HEK293 (cell line): Measurements from ENCODE around the gene FZD10.

Experiments used
- CTCF ChIA-PET: fragments of 350-600 bp; formaldehyde crosslinking; extraction: SDS; loops from one replicate; lab custom pipeline; 2021; ENCODE audit warnings: antibody characterized with exemption; lab: Yijun Ruan, JAX
- POLR2A ChIA-PET: fragments of 300-600 bp; formaldehyde crosslinking; extraction: SDS; loops from one replicate; lab custom pipeline; 2020; ENCODE audit warnings: antibody characterized with exemption, inconsistent platforms; lab: Yijun Ruan, JAX
- H3K27ac ChIP-seq: fragments of 200-500 bp; sonication (Bioruptor generic); 2 replicates; pipeline ENCODE4 v1.5.1; 2014; ENCODE audit warnings: low read depth, low read length, control low read depth, inconsistent platforms; ENCODE audit errors: extremely low read depth
- H3K36me3 ChIP-seq, 2 experiments: fragments of 200-500 bp in 1 of 2; sonication (Bioruptor generic) in 1 of 2; 1 replicate in 1 of 2; 2 replicates in 1 of 2; pipeline ENCODE4 v1.5.1; 2014 to 2017; ENCODE audit warnings: inconsistent platforms in 2 of 2, low read length in 2 of 2; ENCODE audit not compliant: control insufficient read depth in 2 of 2, insufficient read depth in 1 of 2
- H3K4me1 ChIP-seq: fragments of 200-500 bp; sonication (Bioruptor generic); 2 replicates; pipeline ENCODE4 v1.5.1; 2014; ENCODE audit warnings: mild to moderate bottlenecking, low read length, inconsistent platforms; ENCODE audit not compliant: control insufficient read depth, insufficient read depth
- H3K4me3 ChIP-seq: 2 replicates; pipeline ENCODE4 v1.5.1; 2011; ENCODE audit warnings: low read depth, mild to moderate bottlenecking, control low read depth, low read length, moderate library complexity
- H3K9me3 ChIP-seq: fragments of 200-500 bp; sonication (Bioruptor generic); 2 replicates; pipeline ENCODE4 v1.5.1; 2014; ENCODE audit warnings: low read depth, low read length, inconsistent platforms; ENCODE audit not compliant: control insufficient read depth, insufficient read depth
- EGR2 ChIP-seq: fragments of 450-650 bp; formaldehyde crosslinking; IDR thresholded peaks from 2 replicates; pipeline ENCODE4 v1.5.1; 2016; ENCODE audit warnings: low read depth, missing biosample characterization, missing genetic modification characterization
- KLF8 ChIP-seq: fragments of 450-650 bp; formaldehyde crosslinking; IDR thresholded peaks from 2 replicates; pipeline ENCODE4 v1.5.1; 2016; ENCODE audit warnings: missing biosample characterization, missing genetic modification characterization
- MEIS1 ChIP-seq: sonication (generic); formaldehyde crosslinking; IDR thresholded peaks from 2 replicates; pipeline ENCODE4 v1.8.1; 2022; ENCODE audit warnings: missing genetic modification reagents, mild to moderate bottlenecking, borderline replicate concordance
- SALL2 ChIP-seq: fragments of 450-650 bp; formaldehyde crosslinking; IDR thresholded peaks from 2 replicates; pipeline ENCODE4 v1.5.0; 2017; ENCODE audit warnings: missing biosample characterization, mild to moderate bottlenecking, missing genetic modification characterization, borderline replicate concordance
- TCF7L2 ChIP-seq: IDR thresholded peaks from 2 replicates; pipeline ENCODE4 v1.6.1; 2011; ENCODE audit warnings: low read depth, mild to moderate bottlenecking, inconsistent platforms, low read length, moderate library complexity, borderline replicate concordance
- WT1 ChIP-seq: fragments of 450-650 bp; formaldehyde crosslinking; IDR thresholded peaks from 2 replicates; pipeline ENCODE4 v1.5.1; 2016; ENCODE audit warnings: missing biosample characterization, missing genetic modification characterization
- YY1 ChIP-seq: fragments of 450-650 bp; formaldehyde crosslinking; IDR thresholded peaks from 2 replicates; pipeline ENCODE4 v1.5.1; 2018; ENCODE audit warnings: missing biosample characterization, missing genetic modification characterization
- ZBTB11 ChIP-seq: fragments of 450-650 bp; formaldehyde crosslinking; conservative IDR thresholded peaks from 2 replicates; pipeline ENCODE4 v1.5.1; 2016; ENCODE audit warnings: low read depth, missing biosample characterization, missing genetic modification characterization
- ZBTB48 ChIP-seq: fragments of 450-650 bp; formaldehyde crosslinking; IDR thresholded peaks from 2 replicates; pipeline ENCODE4 v1.5.1; 2016; ENCODE audit warnings: missing biosample characterization, missing genetic modification characterization
- ZNF140 ChIP-seq: fragments of 450-650 bp; formaldehyde crosslinking; IDR thresholded peaks from 2 replicates; pipeline ENCODE4 v1.5.1; 2016; ENCODE audit warnings: missing biosample characterization, missing genetic modification characterization
- ZNF211 ChIP-seq: fragments of 450-650 bp; formaldehyde crosslinking; IDR thresholded peaks from 2 replicates; pipeline ENCODE4 v1.5.1; 2016; ENCODE audit warnings: low read depth, missing biosample characterization, missing genetic modification characterization
- ZNF311 ChIP-seq: fragments of 450-650 bp; formaldehyde crosslinking; IDR thresholded peaks from 2 replicates; pipeline ENCODE4 v1.5.1; 2017; ENCODE audit warnings: missing biosample characterization, missing genetic modification characterization, borderline replicate concordance
- ZNF433 ChIP-seq: fragments of 450-650 bp; formaldehyde crosslinking; IDR thresholded peaks from 2 replicates; pipeline ENCODE4 v1.5.1; 2016; ENCODE audit warnings: missing biosample characterization, missing genetic modification characterization, low read depth
- ZNF571 ChIP-seq: fragments of 450-650 bp; formaldehyde crosslinking; IDR thresholded peaks from 2 replicates; pipeline ENCODE4 v1.5.0; 2017; ENCODE audit warnings: missing biosample characterization, missing genetic modification characterization
- ZNF600 ChIP-seq: fragments of 450-650 bp; formaldehyde crosslinking; IDR thresholded peaks from 2 replicates; pipeline ENCODE4 v1.5.1; 2016; ENCODE audit warnings: missing biosample characterization, missing genetic modification characterization
- ZNF610 ChIP-seq: fragments of 450-650 bp; formaldehyde crosslinking; IDR thresholded peaks from 2 replicates; pipeline ENCODE4 v1.5.1; 2016; ENCODE audit warnings: missing biosample characterization, missing genetic modification characterization, borderline replicate concordance
- ZNF629 ChIP-seq: fragments of 450-650 bp; formaldehyde crosslinking; IDR thresholded peaks from 2 replicates; pipeline ENCODE4 v1.5.1; 2017; ENCODE audit warnings: missing biosample characterization, missing genetic modification characterization
- ZNF639 ChIP-seq: fragments of 450-650 bp; formaldehyde crosslinking; IDR thresholded peaks from 2 replicates; pipeline ENCODE4 v1.5.1; 2016; ENCODE audit warnings: missing biosample characterization, missing genetic modification characterization
- ZNF677 ChIP-seq: fragments of 450-650 bp; IDR thresholded peaks from 2 replicates; pipeline ENCODE4 v1.5.0; 2018; ENCODE audit warnings: missing biosample characterization, mild to moderate bottlenecking, missing genetic modification characterization, moderate library complexity
- ZSCAN30 ChIP-seq: fragments of 450-650 bp; IDR thresholded peaks from 2 replicates; pipeline ENCODE4 v1.5.1; 2018; ENCODE audit warnings: missing biosample characterization, mild to moderate bottlenecking, missing genetic modification characterization, moderate library complexity
- ZSCAN5A ChIP-seq: fragments of 450-650 bp; formaldehyde crosslinking; IDR thresholded peaks from 2 replicates; pipeline ENCODE4 v1.5.1; 2016; ENCODE audit warnings: missing biosample characterization, missing genetic modification characterization

The FZD10 gene

GRCh38 chr12:130163461-130164215 is 1.4 kb downstream of the FZD10 start (continued):
- TF ChIP-seq ZNF140 (tag by site-specific recombination) (no peak), ZNF571 (no peak), ZNF639 (no peak), TCF7L2 (no peak), ZNF433 (no peak), ZNF600 (no peak), ZNF629 (tag by site-specific recombination) (no peak), ZBTB11 (no peak)

- ChIA-PET CTCF (no interaction called here), POLR2A (no interaction called here)
- H3K4me3 ChIP-seq = no peak overlapping the region
Observed at GRCh38 chr12:130164216-130164542, 1.9 kb downstream of the FZD10 start.

GRCh38 chr12:130164936-130165335 is 2.7 kb downstream of the FZD10 start:
- Histone ChIP-seq H3K36me3 (peaks cover 0 to 7% of the 10 kb centered on the region in 2 experiments; a peak in 1 of 3 replicates), H3K9me3 (no peaks in the 10 kb centered on the region), H3K4me1 (no peaks in the 10 kb centered on the region; the same call in 1 of the 2 replicates), H3K4me3 (no peak overlapping the region), H3K27ac (no peak overlapping the region)
- TF ChIP-seq YY1 (no peak), SALL2 (no peak), WT1 (tag by site-specific recombination) (no peak), KLF8 (no peak), EGR2 (tag by site-specific recombination) (no peak), ZSCAN30 (no peak)
- ChIA-PET POLR2A (no interaction called here), CTCF (no interaction called here)

More at GRCh38 chr12:130164216-130164542, 1.9 kb downstream of the FZD10 start:
- H3K27ac ChIP-seq = no peak overlapping the region
- no peak for TF ChIP-seq MEIS1 (CRISPR knock-in tag)
- TF ChIP-seq ZNF610 (tag by site-specific recombination) = no peak
- TF ChIP-seq, all 188 proteins: peak for 0
- H3K9me3 ChIP-seq = no peaks in the 10 kb centered on the region
- H3K36me3 ChIP-seq = peaks cover 0 to 7% of the 10 kb centered on the region in 2 experiments; a peak in 1 of 3 replicates
- H3K4me1 ChIP-seq = no peaks in the 10 kb centered on the region; the same call in 1 of the 2 replicates

- no peak overlapping the region for H3K27ac ChIP-seq
- TF ChIP-seq ZNF677 (tag by site-specific recombination) (no peak), ZSCAN5A (no peak), EGR2 (tag by site-specific recombination) (no peak), ZNF311 (tag by site-specific recombination) (no peak), ZNF211 (tag by site-specific recombination) (no peak), ZBTB48 (tag by site-specific recombination) (no peak)
- POLR2A ChIA-PET = no interaction called here
- H3K4me1 ChIP-seq = no peaks in the 10 kb centered on the region
- peaks cover 0 to 7% of the 10 kb centered on the region in 2 experiments; a peak in 1 of 3 replicates for H3K36me3 ChIP-seq
- no peak overlapping the region for H3K4me3 ChIP-seq
- CTCF ChIA-PET = no interaction called here
- H3K9me3 ChIP-seq = no peaks in the 10 kb centered on the region
Observed at GRCh38 chr12:130166306-130166705, 4.0 kb downstream of the FZD10 start.
